ENCODE data around the gene MAPK8IP2.

DNA sequence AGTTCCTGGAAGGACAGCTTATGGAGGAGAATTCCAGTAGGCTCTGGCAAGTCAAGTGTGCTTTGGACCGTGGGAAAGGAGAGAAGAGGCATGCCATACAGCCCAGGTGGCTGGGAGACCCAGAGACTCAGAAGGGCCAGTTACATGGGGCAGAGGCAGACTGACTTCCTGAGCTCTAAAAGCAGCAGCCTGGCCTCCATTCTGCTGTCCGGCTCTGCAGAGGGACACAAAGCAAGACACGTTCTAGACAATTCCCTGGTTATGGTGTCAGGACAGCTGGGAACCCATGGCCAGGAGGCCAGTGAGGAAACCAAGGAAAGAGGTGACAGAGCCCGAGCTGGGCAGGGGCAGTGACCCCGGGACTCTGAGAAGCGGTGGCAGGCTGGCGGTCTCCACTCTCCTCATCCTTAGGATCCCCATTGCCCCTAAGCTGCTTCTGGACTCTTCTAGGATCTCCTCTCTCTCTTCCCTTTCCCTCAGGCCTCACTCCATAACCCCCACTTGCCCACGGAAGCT lies 25.1 kb upstream of the MAPK8IP2 start:
- TF ChIP-seq POLR2A (IDR thresholded peaks at IDR 0.05; ENCODE audit: low read depth, low read length) (no peak), POLR2AphosphoS5 (IDR thresholded peaks at IDR 0.05; ENCODE audit: low read depth, low read length) (no peak)
